Spleen (tissue), 3 donors: ENCODE results near the gene MYPN.

Experiments used
- POLR2A ChIP-seq, 3 donors: fragments of 450-650 bp; IDR thresholded peaks; one replicate each; pipeline ENCODE4 v1.5.1; 2017; ENCODE audit warnings: antibody characterized with exemption in 3 of 3, mild to moderate bottlenecking in 1 of 3
- POLR2AphosphoS5 ChIP-seq, 3 donors: sonication (generic); formaldehyde crosslinking; IDR thresholded peaks; one replicate each; pipeline ENCODE4 v1.5.1; 2017; ENCODE audit warnings: antibody characterized with exemption in 3 of 3

DNA sequence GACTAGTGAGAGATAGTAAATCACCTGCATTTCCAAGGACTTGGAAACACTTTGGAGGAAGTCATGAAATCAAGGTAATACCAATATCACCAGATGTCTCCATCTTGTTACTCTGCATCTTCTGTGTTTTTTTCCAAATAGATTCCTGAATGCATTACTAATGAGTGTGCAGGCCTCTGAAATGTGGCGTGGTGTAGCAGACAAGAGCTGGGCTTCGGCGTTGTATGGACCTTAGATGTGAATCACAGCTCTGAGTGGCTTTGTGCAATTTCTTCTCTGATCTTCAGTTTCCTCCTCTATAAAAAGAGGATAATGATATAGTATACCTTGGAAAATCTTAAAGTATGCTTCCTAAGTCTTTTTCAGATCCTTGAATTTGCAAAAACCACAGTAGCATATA, 9.6 kb upstream of the MYPN start:
- TF ChIP-seq POLR2A (IDR thresholded peaks at IDR 0.05) = no peak
- TF ChIP-seq POLR2AphosphoS5 (IDR thresholded peaks at IDR 0.05) = no peak
